Measurements from ENCODE around the gene HECW1.

HECW1 gene

GRCh38 chr7:43560742-43561330 is 448.4 kb downstream of the HECW1 start:
- in situ Hi-C loops (cut with HindIII; ENCODE audit: low pct_ligation_motif_present, low sequenced_read_pairs), result no loop called here
- H3K4me3 ChIP-seq (ENCODE audit: low read depth, low read length), result no peak overlapping the region
- no peak for DNase-seq
- no peaks in the 10 kb centered on the region for H3K27me3 ChIP-seq (replicated peaks)
- H3K36me3 ChIP-seq (replicated peaks), result no peaks in the 10 kb centered on the region
- no peak overlapping the region for H3K27ac ChIP-seq
- TF ChIP-seq, protein P1, sequence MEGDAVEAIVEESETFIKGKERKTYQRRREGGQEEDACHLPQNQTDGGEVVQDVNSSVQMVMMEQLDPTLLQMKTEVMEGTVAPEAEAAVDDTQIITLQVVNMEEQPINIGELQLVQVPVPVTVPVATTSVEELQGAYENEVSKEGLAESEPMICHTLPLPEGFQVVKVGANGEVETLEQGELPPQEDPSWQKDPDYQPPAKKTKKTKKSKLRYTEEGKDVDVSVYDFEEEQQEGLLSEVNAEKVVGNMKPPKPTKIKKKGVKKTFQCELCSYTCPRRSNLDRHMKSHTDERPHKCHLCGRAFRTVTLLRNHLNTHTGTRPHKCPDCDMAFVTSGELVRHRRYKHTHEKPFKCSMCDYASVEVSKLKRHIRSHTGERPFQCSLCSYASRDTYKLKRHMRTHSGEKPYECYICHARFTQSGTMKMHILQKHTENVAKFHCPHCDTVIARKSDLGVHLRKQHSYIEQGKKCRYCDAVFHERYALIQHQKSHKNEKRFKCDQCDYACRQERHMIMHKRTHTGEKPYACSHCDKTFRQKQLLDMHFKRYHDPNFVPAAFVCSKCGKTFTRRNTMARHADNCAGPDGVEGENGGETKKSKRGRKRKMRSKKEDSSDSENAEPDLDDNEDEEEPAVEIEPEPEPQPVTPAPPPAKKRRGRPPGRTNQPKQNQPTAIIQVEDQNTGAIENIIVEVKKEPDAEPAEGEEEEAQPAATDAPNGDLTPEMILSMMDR (IDR thresholded peaks at IDR 0.05; ENCODE audit: low read depth, low read length, missing control alignments), result no peak

GRCh38 chr7:43562383-43562782 is 449.9 kb downstream of the HECW1 start:
- in situ Hi-C loops (cut with HindIII; ENCODE audit: low pct_ligation_motif_present, low sequenced_read_pairs), result no loop called here
- no peak overlapping the region for H3K4me3 ChIP-seq (ENCODE audit: low read depth, low read length)
- no peak overlapping the region for H3K27ac ChIP-seq
- TF ChIP-seq, protein P1 (IDR thresholded peaks at IDR 0.05; ENCODE audit: low read depth, low read length, missing control alignments), result no peak
- no peaks in the 10 kb centered on the region for H3K27me3 ChIP-seq (replicated peaks)
- no peaks in the 10 kb centered on the region for H3K36me3 ChIP-seq (replicated peaks)
- DNase-seq, result no peak

DNA sequence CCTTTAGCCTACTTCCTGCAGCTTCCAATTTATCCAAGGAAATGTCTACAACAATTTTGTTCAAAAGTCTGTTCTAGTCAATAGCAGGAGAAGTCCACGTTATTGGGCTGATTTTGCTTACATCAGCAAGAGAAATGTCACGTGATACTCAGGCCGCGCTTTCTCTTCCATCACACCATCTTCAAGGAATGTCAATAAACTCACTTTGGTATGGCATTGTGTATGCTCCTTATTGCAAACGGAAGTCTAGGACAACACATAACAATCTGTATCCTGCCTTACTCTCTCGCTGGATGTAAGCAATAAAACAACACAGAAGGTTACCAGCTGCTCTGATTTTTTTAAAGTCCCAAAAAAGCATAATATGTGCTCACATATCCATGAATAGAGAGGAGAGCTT is 453.3 kb downstream of the HECW1 start:
- H3K27ac ChIP-seq, result no peak overlapping the region
- in situ Hi-C loops (cut with HindIII; ENCODE audit: low pct_ligation_motif_present, low sequenced_read_pairs), result no loop called here
- DNase-seq, result no peak

DNA sequence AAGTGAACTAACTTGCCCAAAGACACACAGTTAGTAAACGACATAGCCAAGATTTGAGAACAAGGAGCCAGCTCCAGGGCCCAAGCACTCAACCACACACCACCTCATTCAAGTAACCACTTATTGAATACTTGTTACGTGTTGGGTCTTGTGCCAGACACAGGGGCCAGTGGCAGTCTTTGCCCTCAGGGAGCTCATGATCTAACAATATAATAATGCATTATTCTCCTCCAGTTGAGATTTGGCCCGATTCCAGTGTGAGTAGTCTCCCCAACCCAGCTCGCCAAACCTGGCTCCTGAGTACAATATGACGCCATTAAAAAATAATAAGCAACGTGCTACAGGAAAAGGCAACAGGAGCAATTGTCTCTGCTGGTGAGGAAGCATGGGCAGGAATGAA is 456.1 kb downstream of the HECW1 start:
- TF ChIP-seq, protein P1 (IDR thresholded peaks at IDR 0.05; ENCODE audit: low read depth, low read length, missing control alignments), result no peak
- H3K4me3 ChIP-seq (ENCODE audit: low read depth, low read length), result no peak overlapping the region
- H3K36me3 ChIP-seq (replicated peaks), result no peaks in the 10 kb centered on the region
- peak overlapping the region; percentile 98 for H3K27ac ChIP-seq
- in situ Hi-C loops (cut with HindIII; ENCODE audit: low pct_ligation_motif_present, low sequenced_read_pairs), result no loop called here
- H3K27me3 ChIP-seq (replicated peaks), result no peaks in the 10 kb centered on the region
- peak; percentile 79 for DNase-seq

More for the DNA sequence above, 453.3 kb downstream of the HECW1 start:
- Histone ChIP-seq H3K4me3 (ENCODE audit: low read depth, low read length) (no peak overlapping the region), H3K36me3 (replicated peaks) (no peaks in the 10 kb centered on the region), H3K27me3 (replicated peaks) (no peaks in the 10 kb centered on the region)
- TF ChIP-seq, protein P1 (IDR thresholded peaks at IDR 0.05; ENCODE audit: low read depth, low read length, missing control alignments), result no peak

- TF ChIP-seq, protein P1 (IDR thresholded peaks at IDR 0.05; ENCODE audit: low read depth, low read length, missing control alignments), result no peak
- H3K27me3 ChIP-seq (replicated peaks), result no peaks in the 10 kb centered on the region
- no peak overlapping the region for H3K4me3 ChIP-seq (ENCODE audit: low read depth, low read length)
- in situ Hi-C loops (cut with HindIII; ENCODE audit: low pct_ligation_motif_present, low sequenced_read_pairs), result no loop called here
- DNase-seq, result peak; percentile 96
- no peaks in the 10 kb centered on the region for H3K36me3 ChIP-seq (replicated peaks)
- peak overlapping the region; percentile 98 for H3K27ac ChIP-seq
Observed at GRCh38 chr7:43569424-43569823, 457.0 kb downstream of the HECW1 start.

All from brain microvascular endothelial cell (primary cell).